HPDE6-E6E7 (cell line): ENCODE data around the gene SLC1A5.
"Not testable (repeated sequence)": the region's sequence is repeated elsewhere in the genome, so short reads cannot be mapped to it uniquely, and the experiment has no call there.

ENCODE experiments used
- DNase-seq: peaks from one replicate; pipeline ENCODE4 v3.0.0; 2011; ENCODE audit warnings: missing footprints; ENCODE audit errors: extremely low spot score

The SLC1A5 gene

DNA sequence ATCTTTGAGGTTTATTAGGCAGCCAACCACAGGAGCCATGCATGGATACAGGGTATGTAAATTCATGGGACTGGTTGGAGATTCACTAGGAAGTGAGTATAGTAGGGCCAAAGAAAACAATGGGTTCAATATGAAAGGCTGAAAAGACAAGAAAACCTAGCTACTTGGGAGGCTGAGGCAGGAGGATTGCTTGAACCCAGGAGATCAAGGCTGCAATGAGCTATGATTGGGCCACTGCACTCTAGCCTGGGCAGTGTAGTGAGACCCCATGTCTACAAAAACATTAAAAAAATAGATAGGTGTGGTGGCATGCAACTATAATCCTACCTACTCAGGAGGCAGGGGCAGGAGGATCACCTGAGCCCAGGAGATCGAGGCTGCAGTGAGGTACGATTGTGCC lies 10.3 kb upstream of the SLC1A5 start:
- no peak for DNase-seq

DNA sequence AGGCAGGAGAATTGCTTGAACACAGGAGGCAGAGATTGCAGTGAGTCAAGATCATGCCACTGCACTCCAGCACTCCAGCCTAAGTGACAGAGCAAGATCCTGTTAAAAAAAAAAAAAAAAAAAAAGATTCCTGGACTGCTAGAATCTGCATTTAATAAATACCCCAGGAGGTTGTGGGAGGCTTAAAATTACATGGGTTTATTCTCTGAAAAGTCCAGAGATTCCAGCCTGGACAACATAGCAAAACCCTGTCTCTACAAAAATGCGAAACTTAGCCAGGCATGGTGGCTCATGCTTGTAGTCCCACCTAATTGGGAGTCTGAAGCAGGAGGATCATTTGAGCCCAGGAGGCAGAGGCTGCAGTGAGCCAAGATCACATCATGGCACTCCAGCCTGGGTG lies 9.5 kb upstream of the SLC1A5 start:
- no peak for DNase-seq

GRCh38 chr19:46791944-46792343 lies 3.5 kb upstream of the SLC1A5 start:
- DNase-seq, result no peak

DNA sequence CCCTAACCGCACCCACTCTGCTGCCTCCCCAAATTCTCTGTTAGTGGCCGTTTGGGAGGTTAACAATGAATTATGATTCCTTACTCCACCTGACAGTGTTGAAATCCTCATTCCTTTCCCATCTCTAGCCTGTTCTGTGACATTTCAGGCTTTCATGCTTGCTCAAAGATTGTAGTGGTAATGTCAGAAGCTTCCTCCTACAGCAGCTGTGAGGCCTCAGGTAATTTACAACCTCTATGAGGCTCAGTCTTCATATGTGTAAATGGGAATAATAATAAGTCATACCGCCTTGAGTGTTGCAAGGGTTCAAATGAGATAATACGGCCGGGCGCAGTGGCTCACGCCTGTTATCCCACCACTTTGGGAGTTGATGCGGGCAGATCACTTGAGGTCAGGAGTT lies 977 bp upstream of the SLC1A5 start:
- DNase-seq, result no peak

DNA sequence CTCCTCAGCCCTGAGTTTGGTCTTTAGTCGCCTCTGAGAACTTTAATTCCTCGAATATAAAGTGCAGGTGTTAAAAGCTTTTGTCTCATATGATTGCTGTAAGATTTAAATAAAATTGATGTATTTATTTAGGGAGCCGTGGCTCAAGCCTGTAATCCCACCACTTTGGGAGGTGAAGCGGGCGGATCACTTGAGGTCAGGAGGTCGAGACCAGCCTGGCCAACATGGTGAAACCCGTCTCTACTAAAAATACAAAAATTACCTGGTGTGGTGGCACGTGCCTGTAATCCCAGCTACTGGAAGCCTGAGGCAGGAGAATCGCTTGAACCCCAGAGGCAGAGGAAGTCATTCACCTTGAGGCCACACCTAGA lies 559 bp upstream of the SLC1A5 start:
- DNase-seq, result no peak

- no peak for DNase-seq
Measured at GRCh38 chr19:46787331-46788261, 798 bp downstream of the SLC1A5 start.

GRCh38 chr19:46787040-46787330 lies 1.4 kb downstream of the SLC1A5 start:
- no peak for DNase-seq

- DNase-seq, result peak; percentile 90
Measured at GRCh38 chr19:46786236-46787039, 2.0 kb downstream of the SLC1A5 start.

DNA sequence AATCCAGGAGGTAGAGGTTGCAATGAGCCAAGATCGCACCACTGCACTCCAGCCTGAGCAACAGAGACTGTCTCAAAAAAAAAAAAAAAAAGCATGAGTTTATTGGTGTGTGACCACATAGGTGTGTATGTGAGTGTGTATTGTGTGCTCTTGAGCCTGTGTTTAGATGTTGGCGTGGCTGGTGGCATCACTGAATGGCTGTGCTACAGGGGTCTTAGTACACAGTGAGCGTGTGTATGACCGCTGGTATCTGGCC lies 2.5 kb downstream of the SLC1A5 start:
- no peak for DNase-seq

DNA sequence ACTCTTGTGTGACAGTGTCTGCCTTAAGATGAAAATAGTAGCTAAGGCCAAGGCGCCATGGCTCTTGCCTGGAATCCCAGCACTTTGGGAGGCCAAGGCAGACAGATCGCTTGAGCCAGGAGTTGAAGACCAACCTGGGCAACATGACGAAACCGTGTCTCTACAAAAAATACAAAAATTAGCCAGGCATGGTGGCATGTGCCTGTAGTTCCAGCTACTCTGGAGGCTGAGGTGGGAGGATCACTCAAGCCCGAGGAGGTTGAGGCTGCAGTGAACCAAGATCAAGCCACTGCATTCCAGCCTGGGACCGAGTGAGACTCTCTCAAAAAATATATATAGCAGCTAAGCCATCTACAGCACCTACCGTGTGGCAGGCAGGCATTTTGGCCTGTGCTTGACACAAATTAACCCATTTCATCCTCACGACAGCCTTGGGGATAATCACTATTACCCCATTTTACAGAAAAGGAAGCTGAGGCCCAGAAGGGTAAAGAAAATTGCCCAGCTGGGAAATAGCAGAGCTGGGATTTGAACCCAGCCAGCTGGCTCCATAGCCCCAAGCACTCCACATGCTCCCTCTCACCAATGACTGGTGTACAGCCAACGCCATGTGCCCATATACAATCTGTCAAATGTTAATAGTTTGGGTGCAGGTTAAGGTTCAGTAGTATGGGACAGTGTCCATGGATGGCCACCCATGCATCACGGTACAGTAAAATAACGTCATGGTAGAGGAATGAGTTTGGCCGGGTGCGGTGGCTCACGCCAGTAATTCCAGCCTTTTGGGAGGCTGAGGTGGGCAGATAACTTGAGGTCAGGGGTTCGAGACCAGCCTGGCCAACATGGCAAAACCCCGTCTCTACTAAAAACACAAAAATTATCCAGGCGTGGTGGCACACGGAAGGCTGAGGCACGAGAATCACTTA lies 3.1 kb downstream of the SLC1A5 start:
- no peak for DNase-seq

GRCh38 chr19:46784262-46785053 lies 3.9 kb downstream of the SLC1A5 start:
- DNase-seq, result peak; percentile 98

GRCh38 chr19:46783670-46784069 lies 4.7 kb downstream of the SLC1A5 start:
- no peak for DNase-seq

DNA sequence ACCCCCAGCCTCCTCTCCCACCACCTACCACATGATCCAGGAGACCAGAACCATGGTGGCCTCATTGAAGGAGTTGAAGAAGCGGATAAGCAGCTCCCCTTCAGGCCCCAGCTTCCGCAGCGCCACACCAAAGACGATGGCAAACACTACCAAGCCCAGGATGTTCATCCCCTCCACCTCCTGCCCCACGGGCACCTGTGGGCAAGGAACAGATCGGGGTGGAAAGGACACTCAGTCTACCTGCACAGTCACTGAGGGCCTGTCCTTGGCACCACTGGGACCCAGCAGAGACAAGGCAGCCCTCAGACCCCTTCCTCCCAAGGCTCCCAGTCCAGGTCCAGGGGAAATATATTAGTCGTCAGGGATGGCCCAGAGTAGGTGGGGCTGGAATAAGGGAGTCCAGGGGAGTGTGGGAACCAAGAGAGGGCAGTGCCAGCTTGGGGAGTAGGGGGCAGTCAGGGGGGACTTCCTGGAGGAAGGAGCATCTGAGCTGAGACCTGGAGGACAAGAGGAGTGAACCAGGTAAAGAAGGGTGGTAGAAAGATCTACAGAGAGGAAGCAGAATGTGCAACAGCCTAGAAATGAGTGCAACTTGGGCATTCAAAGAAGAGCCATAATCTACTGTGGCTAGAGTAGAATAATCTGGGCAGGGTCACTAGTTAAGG lies 5.9 kb downstream of the SLC1A5 start:
- no peak for DNase-seq

DNA sequence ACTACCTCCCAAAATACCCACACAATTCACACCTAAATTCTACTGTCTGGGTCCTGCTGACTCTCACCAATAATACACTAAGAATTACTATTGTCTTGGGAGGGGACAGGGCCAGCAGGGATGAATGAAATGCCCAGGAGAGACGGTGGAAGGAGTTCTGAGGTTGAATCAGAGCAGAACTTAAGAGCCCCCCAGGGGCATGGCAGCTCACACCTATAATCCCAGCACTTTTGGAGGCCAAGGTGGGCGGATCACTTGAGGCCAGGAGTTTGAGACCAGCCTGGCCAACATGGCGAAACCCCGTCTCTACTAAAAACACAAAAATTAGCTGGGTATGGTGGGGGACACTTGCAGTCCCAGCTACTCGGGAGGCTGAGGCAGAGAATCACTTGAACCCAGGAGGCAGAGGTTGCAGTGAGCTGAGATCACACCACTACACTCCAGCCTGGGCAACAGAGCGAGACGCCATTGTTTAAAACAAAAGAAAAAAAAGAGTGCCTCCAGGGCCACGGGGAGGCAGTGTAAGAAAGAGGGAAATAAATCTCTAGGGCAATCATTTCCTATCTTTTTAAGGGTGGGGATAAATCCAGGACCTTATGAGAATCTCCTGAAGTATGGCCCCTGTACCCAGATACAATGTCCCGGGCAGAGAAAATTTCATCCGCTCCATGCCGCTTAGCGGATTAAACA lies 10.3 kb downstream of the SLC1A5 start:
- DNase-seq, result not testable (repeated sequence)

GRCh38 chr19:46776927-46777911 lies 11.2 kb downstream of the SLC1A5 start:
- DNase-seq, result no peak

GRCh38 chr19:46775642-46776258 lies 12.6 kb downstream of the SLC1A5 start:
- DNase-seq, result no peak

DNA sequence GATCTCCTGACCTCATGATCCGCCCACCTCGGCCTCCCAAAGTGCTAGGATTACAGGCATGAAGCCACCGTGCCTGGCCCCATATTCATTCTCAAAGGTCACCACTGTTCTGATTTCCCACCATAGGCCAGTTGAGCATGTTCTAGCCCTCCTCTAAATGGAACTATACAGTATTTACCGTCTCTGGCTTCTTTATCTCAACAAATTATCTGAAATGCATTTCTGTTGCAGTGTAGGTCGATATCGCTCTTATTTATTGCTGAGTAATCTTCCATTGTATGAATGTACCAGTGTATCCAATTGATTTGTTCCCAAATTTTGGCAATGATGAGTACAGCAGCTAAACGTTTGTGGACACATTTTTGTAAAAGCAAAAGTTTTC lies 15.4 kb downstream of the SLC1A5 start:
- no peak for DNase-seq

DNA sequence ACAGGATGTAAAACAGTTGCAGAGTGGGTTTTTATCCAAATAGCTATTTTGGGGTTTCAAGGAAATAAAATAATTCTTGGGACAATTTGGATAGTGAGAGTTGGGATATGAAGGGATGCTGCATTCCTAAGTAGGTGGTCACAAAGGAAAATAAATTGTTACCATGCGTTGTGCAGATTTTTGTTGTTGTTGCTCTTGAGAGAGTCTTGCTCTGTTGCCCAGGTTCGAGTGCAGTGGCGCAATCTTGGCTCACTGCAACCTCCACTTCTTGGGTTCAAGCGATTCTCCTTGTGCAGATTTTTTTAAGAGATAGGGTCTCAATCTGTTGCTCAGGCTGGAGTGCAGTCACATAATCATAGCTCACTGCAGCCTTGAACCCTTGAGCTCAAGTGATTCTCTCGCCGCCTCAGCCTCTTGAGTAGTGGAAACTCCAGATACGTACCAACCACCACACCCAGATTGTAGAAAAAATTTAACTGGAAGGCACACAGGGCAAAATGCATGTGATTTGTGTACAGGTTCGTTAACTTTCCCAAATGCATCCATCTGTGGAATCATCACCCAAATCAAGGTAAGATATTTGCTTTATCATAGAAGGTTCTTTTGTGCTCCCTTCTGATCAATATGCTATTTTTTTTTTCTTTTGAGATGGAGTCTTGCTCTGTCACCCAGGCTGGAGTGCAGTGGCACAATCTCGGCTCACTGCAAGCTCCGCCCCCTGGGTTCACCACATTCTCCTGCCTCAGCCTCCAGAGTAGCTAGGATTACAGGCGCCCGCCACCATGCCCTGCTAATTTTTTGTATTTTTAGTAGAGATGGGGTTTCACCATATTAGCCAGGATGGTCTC lies 16.0 kb downstream of the SLC1A5 start:
- no peak for DNase-seq
